Ascending aorta (tissue), 2 donors: ENCODE measurements around the gene DUSP2. TPM values are rescaled to one million over a fixed set of nuclear protein-coding genes. Genes with fewer than 3 reads are reported as not detected.
A peak's percentile ranks its signal among the peaks of the same experiment; 100 is the strongest.

Source experiments
- DNase-seq, 2 donors: peaks; one replicate each; pipeline ENCODE4 v3.0.0-alpha.2; 2019; ENCODE audit warnings: low spot score in 2 of 2
- H3K27ac ChIP-seq, 2 donors: fragments of 200-600 bp; sonication (generic); one replicate each; pipeline ENCODE4 v1.5.1; 2016 to 2017; ENCODE audit warnings: mild to moderate bottlenecking in 1 of 2
- H3K27me3 ChIP-seq: fragments of 200-600 bp; sonication (generic); one replicate; pipeline ENCODE4 v1.5.1; 2017
- H3K36me3 ChIP-seq, 2 donors: fragments of 200-600 bp; sonication (generic); one replicate each; pipeline ENCODE4 v1.5.1; 2016
- H3K4me1 ChIP-seq, 2 donors: fragments of 200-600 bp; sonication (generic); one replicate each; pipeline ENCODE4 v1.5.1; 2016 to 2017; ENCODE audit warnings: mild to moderate bottlenecking in 1 of 2
- H3K4me3 ChIP-seq, 2 donors: fragments of 200-600 bp; sonication (generic); one replicate each; pipeline ENCODE4 v1.5.1; 2016 to 2017; ENCODE audit warnings: mild to moderate bottlenecking in 1 of 2
- H3K9me3 ChIP-seq, 2 donors: fragments of 200-600 bp; sonication (generic); one replicate each; pipeline ENCODE4 v1.5.1; 2016
- CTCF ChIP-seq, 3 experiments: fragments of 200-600 bp in 2 of 3; fragments of 450-650 bp in 1 of 3; sonication (generic) in 2 of 3; IDR thresholded peaks; one replicate each; pipeline ENCODE4 v1.5.1; 2016 to 2019; ENCODE audit warnings: antibody characterized with exemption in 3 of 3, mild to moderate bottlenecking in 1 of 3, moderate library complexity in 1 of 3
- intact Hi-C: fragments of 100-400 bp; cut with DNase I; formaldehyde crosslinking; loops from one replicate; pipeline ENCODE4 v1.15.1; 2023
- total RNA-seq: library from RNA; depleted of rRNA; stranded (reverse); fragments of >200 nt; gene quantifications from one replicate; pipeline ENCODE4 v1.1.0, GENCODE V29; 2016

Gene DUSP2
- total RNA-seq, 1 donor from 2014 or later: 7.2 TPM

GRCh38 chr2:96115631-96116423 lies 29.4 kb downstream of the DUSP2 start:
- no peak for DNase-seq
- TF ChIP-seq CTCF (IDR thresholded peaks at IDR 0.05): no peak
- H3K4me3 ChIP-seq: peak overlapping the region; percentile 76 to 78
- peak overlapping the region in 1 of 2 donors; percentile 64 for H3K27ac ChIP-seq
- peaks cover 7% of the 10 kb centered on the region for H3K27me3 ChIP-seq
- intact Hi-C loops: loop anchor here (10.0 kb wide), 2 partner anchors 59 to 91 kb away; no protein-coding TSS in a partner anchor
- H3K9me3 ChIP-seq: no peaks in the 10 kb centered on the region
- peaks cover 0 to 4% of the 10 kb centered on the region in 2 donors for H3K4me1 ChIP-seq
- no peaks in the 10 kb centered on the region for H3K36me3 ChIP-seq

DNA sequence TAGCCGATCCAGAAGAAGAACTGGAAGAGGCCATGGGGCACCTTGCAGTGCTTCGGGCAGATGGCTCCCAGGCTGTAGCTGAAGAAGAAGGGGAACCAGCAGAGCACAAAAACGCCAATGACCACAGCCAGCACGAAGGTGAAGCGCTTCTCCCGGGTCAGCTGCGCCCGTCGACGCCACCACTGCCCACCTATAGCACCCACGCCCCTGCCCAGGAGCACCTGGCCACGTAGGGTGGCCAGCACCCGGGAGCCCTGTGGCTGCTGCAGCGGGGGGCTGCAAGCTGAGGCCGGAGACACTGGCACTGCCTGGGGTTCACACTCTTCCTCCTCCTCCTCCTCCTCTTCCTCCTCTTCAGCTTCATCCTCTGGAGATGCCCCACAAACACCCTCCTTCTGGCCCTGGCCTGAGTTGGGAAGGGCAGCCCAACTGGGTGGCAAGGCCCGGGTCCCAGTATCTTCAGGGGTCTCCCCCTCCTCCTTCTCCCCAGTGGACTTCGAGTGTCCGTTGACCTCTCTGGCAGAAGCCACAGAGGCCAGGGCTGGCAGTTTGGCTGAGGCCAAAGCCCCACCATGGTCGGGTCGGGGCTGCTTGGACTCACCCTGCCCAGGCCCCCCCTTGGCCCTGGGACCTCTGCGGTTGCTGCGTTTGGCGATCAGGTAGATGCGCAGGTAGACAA lies 30.2 kb downstream of the DUSP2 start:
- intact Hi-C loops: loop anchor here (5.0 to 10.0 kb wide), 3 partner anchors 43 to 90 kb away; no protein-coding TSS in a partner anchor
- Histone ChIP-seq H3K4me1 (peaks cover 0 to 4% of the 10 kb centered on the region in 2 donors), H3K4me3 (peak overlapping the region in 1 of 2 donors; percentile 78), H3K9me3 (no peaks in the 10 kb centered on the region), H3K27me3 (peaks cover 7% of the 10 kb centered on the region), H3K27ac (no peak overlapping the region), H3K36me3 (no peaks in the 10 kb centered on the region)
- DNase-seq: no peak
- no peak for TF ChIP-seq CTCF (IDR thresholded peaks at IDR 0.05)

GRCh38 chr2:96114546-96114902 lies 30.7 kb downstream of the DUSP2 start:
- intact Hi-C loops: loop anchor here (5.0 to 10.0 kb wide), 3 partner anchors 42 to 90 kb away; no protein-coding TSS in a partner anchor
- no peak for DNase-seq
- TF ChIP-seq CTCF (IDR thresholded peaks at IDR 0.05): no peak
- Histone ChIP-seq H3K27ac (no peak overlapping the region), H3K4me3 (peak overlapping the region in 1 of 2 donors; percentile 78), H3K36me3 (no peaks in the 10 kb centered on the region), H3K27me3 (peaks cover 7% of the 10 kb centered on the region), H3K4me1 (peaks cover 0 to 4% of the 10 kb centered on the region in 2 donors), H3K9me3 (no peaks in the 10 kb centered on the region)

DNA sequence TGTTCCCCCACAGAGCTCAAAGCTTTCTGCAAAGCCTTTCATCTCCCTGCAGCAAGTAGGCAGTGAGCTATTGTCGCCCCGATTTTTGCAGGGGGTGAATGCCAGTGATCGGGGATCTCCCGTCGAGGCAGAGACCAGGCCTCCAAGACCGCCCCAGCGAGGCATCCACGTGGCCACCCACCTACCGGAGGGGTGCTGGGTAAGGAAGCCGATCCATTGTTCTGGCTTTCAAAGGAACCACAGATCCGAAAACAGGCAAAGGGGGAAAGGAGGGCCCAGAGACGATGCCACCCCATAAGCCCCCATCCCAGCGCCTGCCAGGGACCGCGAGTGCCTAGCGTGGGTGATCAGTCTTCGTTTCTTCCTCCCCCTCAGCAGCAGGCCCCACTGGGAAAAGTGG lies 31.3 kb downstream of the DUSP2 start:
- no peak for DNase-seq
- H3K9me3 ChIP-seq: no peaks in the 10 kb centered on the region
- peak overlapping the region in 1 of 2 donors; percentile 78 for H3K4me3 ChIP-seq
- H3K36me3 ChIP-seq: no peaks in the 10 kb centered on the region
- intact Hi-C loops: loop anchor here (5.0 to 10.0 kb wide), 3 partner anchors 42 to 89 kb away; no protein-coding TSS in a partner anchor
- H3K27me3 ChIP-seq: peaks cover 7% of the 10 kb centered on the region
- no peak overlapping the region for H3K27ac ChIP-seq
- no peak for TF ChIP-seq CTCF (IDR thresholded peaks at IDR 0.05)
- H3K4me1 ChIP-seq: peaks cover 3 to 4% of the 10 kb centered on the region in 2 donors

- DNase-seq: no peak
- Histone ChIP-seq H3K4me3 (peak overlapping the region in 1 of 2 donors; percentile 78), H3K27me3 (peaks cover 7% of the 10 kb centered on the region), H3K27ac (no peak overlapping the region), H3K4me1 (peaks cover 4 to 7% of the 10 kb centered on the region in 2 donors), H3K9me3 (no peaks in the 10 kb centered on the region), H3K36me3 (no peaks in the 10 kb centered on the region)
- TF ChIP-seq CTCF (IDR thresholded peaks at IDR 0.05): no peak
- intact Hi-C loops: loop anchor here (5.0 to 10.0 kb wide), 3 partner anchors 41 to 89 kb away; no protein-coding TSS in a partner anchor
Observed at GRCh38 chr2:96113367-96113677, 31.9 kb downstream of the DUSP2 start.
